ENCODE measurements around the gene DNAJC1.

DNA sequence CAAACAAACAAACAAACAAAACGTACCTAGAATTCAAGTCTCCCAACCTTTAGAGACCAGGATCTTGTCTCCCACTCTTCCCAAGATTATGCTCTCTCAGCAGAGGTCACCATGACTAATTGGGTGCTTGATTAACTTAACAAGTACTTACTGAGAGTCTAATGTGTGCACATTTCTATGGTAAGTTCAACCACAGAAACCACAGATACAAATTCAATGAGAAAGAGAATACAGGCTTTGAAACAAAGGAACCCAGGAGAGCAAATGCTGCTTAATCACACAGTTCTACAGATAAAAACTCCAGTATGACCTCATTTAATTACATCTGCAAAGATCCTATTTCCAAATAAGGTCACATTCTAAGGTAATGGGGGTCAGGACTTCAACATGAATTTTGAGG lies 142.8 kb downstream of the DNAJC1 start:
- TF ChIP-seq EZH2 (IDR thresholded peaks at IDR 0.05; ENCODE audit: low read length) = no peak
- TF ChIP-seq, protein P1, sequence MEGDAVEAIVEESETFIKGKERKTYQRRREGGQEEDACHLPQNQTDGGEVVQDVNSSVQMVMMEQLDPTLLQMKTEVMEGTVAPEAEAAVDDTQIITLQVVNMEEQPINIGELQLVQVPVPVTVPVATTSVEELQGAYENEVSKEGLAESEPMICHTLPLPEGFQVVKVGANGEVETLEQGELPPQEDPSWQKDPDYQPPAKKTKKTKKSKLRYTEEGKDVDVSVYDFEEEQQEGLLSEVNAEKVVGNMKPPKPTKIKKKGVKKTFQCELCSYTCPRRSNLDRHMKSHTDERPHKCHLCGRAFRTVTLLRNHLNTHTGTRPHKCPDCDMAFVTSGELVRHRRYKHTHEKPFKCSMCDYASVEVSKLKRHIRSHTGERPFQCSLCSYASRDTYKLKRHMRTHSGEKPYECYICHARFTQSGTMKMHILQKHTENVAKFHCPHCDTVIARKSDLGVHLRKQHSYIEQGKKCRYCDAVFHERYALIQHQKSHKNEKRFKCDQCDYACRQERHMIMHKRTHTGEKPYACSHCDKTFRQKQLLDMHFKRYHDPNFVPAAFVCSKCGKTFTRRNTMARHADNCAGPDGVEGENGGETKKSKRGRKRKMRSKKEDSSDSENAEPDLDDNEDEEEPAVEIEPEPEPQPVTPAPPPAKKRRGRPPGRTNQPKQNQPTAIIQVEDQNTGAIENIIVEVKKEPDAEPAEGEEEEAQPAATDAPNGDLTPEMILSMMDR (optimal IDR thresholded peaks at IDR 0.05 in 1 of 3, IDR thresholded peaks at IDR 0.05 in 1 of 3, conservative IDR thresholded peaks at IDR 0.05 in 1 of 3; ENCODE audit: extremely low read depth in 1 of 3, insufficient read depth in 2 of 3, low read length in 3 of 3) = no peak
